Renal cortical epithelial cell (primary cell): ENCODE results near the gene PALS1. TPM values are rescaled to one million over a fixed set of nuclear protein-coding genes. Genes with fewer than 3 reads are reported as not detected.
"Not testable (repeated sequence)": the region's sequence is repeated elsewhere in the genome, so short reads cannot be mapped to it uniquely, and the experiment has no call there.

Experiments used
- DNase-seq: peaks from one replicate; pipeline ENCODE4 v3.0.0-alpha.2; 2011; ENCODE audit warnings: low read depth
- total RNA-seq: library from RNA; depleted of rRNA; stranded (reverse); fragments of >200 nt; gene quantifications from 2 replicates; pipeline ENCODE4 v1.2.3, GENCODE V29; 2014

Gene PALS1
- total RNA-seq, 1 donor from 2014 or later: 79.4 TPM

DNA sequence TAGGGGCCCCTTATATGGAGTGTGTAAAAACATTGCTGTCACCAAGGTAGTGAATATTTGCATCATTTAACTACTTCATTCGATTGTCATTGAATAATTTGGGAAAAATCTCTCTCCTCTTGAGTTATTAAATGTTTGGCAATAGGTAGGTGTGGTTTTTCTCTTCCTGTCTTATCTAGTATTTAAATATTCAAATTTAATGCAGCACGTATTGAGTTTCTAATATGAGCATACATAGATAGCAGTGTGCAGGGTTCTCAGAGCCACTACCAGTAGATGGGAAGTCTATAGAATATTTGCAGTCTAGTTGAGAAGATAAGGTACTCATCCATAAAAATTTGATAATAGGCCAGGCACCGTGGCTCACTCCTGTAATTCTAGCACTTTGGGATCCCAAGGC is 16.7 kb downstream of the PALS1 start:
- no peak for DNase-seq

DNA sequence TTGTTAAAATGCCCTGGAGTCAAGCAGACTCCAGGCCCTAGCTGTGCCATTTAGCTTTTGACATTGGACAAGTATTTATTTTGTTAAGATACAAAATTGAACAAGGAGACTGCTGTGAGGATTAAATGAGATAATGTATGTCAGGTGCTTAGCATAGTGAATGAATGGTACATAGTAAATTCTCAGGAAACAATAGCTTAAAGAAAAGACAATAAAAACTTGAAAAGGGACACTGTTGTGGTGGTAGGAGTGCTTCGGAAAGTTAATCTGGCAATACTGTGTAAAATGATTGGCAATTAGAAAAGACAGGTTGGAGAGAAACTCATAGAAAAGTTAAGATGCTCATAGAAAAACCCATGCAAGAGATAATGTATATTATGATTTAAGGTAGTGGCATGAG is 19.7 kb downstream of the PALS1 start:
- DNase-seq: no peak

DNA sequence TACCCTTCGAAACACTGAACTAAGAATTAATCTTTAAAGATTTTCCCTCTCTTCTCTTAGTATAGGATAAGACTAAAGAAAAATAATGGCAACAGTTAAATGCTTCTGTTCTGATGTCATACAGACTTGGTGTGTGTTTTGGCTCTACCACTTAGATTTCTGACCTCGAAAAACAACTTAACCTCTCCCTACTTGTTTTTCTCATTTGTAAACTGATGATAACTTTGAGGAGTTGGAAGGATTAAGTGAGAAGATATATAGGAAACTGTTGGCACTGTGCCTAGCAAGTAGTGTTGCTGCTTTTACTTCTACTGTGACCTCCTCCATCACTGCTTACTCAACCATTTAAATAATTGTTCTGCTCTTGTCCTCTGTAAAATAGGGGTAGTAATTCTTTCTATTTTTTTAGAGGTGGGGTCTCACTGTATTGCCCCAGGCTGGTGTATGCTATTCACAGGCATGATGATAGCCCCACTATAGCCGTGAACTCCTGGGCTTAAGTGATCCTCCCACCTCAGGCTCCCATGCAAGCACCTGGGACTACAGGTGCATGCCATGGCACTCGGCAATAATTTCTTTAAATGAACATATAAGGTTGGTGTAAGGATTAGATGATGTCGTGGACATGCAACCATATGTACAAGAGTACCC is 22.4 kb downstream of the PALS1 start:
- no peak for DNase-seq

GRCh38 chr14:67265131-67265530 is 23.9 kb downstream of the PALS1 start:
- DNase-seq: no peak

DNA sequence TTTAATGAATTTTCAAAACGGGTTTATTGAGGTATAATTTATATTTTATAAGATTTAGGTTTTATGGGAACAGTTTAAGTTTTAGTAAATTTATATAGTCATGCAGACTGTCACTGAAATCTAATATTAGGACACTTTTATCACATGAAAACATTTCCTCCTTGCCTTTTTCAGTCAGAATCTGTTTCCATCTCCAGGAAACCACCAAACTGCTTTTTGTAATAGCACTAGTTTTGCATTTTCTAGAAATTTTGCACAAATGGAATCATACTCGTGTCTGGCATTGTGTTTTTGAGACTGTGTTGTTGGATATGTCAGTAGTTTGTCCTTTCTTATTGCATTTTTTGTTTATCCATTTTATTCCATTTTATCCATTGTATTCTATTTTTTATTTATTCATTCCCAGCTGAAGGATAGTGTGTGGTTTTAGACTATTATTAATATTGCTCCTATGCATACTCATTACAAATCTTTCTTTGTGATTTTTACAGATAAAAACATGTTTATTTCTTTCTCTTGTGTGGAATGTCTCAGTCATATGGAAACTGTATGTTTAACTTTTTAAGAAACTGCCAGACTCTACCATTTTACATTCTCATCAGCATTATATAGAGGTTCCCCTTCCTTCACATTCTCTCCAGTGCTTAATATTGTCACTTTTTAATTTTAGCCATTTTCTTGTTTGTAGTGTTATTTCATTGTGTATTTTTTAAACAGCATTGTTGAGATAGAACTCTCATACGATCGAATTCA is 26.5 kb downstream of the PALS1 start:
- no peak for DNase-seq

DNA sequence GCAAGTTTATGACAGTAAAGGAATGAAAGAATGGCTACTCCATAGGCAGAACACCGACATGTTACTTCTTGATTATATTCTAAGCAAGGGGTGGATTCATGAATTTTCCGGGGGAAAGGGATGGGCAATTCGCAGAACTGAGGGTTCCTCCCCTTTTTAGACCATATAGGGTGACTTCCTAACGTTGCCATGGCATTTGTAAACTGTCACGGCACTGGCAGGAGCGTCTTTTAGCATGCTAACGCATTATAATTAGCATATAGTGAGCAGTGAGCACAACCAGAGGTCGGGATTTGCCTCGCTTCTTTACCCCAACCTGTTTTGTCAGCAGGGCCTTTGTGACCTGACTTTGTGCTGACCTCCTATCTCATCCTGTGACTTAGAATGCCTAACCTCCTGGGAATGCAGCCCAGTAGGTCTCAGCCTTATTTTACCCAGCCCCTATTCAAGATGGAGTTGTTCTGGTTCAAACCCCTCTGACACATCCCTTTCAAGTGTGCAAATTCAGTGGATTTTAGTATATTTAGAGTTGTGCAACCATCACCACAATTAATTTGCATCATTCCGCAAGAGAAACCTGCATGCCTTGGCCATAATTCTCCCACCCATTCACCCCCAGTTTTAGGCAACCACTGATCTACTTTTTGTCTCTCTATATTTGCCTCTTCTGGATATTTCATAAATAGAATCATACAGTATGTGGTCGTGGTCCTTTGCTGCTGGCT is 27.4 kb downstream of the PALS1 start:
- DNase-seq: no peak

DNA sequence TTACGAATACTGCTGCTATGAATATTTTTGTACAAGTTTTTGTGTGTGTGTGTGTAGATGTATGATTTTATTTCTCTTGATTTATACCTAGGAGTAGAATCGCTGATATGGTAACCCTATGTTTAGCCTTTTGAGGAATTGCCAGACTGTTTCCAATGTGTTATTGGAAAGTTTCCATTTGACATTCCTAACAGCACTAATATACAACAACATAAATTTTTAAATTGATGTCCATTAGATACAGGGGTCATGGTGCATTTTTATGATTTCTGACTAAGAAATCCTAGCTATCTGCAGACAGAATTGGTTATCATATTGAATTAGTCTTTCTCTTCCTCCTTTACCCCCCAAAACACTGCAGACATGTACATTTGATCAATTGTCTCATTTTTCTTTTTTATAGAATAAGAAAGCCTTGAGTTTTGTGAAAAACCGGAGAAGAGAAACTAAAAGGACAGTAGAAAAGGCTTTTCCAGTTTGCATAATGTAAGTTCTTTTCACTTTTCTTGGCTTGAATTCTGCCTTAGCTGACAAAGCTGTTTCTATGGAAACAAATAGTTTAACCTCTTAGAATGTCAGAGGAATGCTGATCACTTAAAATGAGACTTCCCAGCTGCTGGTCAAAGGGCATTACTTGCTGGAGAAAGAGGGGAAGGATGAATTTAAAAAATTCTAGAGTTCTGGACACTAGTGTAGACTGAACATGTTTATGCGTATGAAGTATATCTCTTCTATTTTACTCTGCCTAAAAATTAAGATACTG is 28.2 kb downstream of the PALS1 start:
- DNase-seq: peak; percentile 91

DNA sequence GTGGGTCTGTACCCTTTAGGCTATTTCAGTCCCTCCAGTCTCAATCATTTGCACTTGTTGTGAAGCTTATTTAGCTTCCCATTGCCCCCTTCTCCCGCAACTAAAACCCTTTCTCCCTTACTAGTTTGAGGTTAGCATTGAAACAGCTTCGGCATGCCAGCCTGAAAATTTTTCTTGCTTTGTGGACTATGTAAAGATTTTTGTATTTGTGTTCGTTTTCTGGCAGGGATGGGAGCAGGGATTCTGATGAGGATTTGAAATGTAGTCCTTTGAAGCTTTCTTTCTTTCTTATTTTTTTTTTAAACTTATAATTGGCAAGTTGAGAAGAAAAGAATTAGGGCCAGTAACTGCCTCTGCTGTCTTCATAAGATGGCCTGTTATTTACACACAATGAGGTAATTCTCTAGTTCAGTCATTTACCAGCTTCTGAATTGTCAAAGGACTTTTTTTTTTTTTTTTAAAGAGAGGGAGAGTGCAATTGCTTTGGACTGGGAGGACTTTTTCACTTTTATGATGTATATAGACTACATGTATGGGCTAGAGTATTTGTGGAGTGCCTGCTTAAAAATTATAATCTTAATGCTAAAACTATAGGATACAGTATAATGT is 29.0 kb downstream of the PALS1 start:
- DNase-seq: peak; percentile 51

GRCh38 chr14:67270933-67271332 is 29.7 kb downstream of the PALS1 start:
- DNase-seq: no peak

DNA sequence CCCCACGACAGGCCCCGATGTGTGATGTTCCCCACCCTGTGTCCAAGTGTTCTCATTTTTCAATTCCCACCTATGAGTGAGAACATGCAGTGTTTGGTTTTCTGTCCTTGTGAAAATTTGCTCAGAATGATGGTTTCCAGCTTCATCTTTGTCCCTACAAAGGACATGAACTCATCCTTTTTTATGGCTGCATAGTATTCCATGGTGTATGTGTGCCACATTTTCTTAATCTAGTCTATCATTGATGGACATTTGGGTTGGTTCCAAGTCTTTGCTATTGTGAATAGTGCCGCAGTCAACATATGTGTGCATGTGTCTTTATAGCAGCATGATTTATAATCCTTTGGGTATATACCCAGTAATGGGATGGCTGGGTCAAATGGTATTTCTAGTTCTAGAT is 32.0 kb downstream of the PALS1 start:
- not testable (repeated sequence) for DNase-seq

- no peak for DNase-seq
Observed at GRCh38 chr14:67276131-67276530, 34.9 kb downstream of the PALS1 start.

DNA sequence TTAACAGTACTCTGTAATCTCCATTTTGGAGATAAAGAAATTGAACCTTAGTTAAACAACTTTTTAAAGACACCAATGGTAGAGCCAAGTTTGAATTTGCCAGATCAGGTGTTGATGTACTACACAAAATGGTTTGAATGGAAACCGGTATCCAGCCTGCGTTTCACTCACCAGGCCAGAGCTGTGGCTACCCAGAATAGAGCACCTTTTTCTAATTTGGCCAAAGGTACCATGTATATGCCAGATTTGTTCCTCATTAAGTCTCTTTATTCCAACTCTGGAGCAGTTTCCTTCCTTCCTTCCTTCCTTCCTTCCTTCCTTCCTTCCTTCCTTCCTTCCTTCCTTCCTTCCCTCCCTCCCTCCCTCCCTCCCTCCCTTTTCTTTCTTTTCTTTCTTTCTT is 39.3 kb downstream of the PALS1 start:
- no peak for DNase-seq

- peak; percentile 74 for DNase-seq
Observed at GRCh38 chr14:67285876-67286452, 44.7 kb downstream of the PALS1 start.

Other genes with a start within 250 kb of the PALS1 start
- 0.05 TPM in 1 of 2 replicates, not detected in the other for gene GARIN2, start 52.0 kb upstream of the PALS1 start, total RNA-seq
- gene ATP6V1D, start 118.4 kb downstream of the PALS1 start, total RNA-seq: 159 and 202 TPM in 2 replicates
- 177 and 261 TPM in 2 replicates for gene EIF2S1, start 118.9 kb downstream of the PALS1 start, total RNA-seq
- gene PLEK2, start 170.7 kb downstream of the PALS1 start, total RNA-seq: 12.9 and 126 TPM in 2 replicates
- gene TMEM229B, start 247.3 kb downstream of the PALS1 start, total RNA-seq: 0.69 and 3.9 TPM in 2 replicates